GM21717 (cell line): ENCODE results near the gene NGEF.

Experiments used
- ATAC-seq: cut with Tn5 transposase; IDR thresholded peaks from one replicate; pipeline ENCODE4 v1.9.1; 2021; ENCODE audit warnings: mild to moderate bottlenecking, moderate library complexity; ENCODE audit not compliant: unreplicated experiment

Gene NGEF

GRCh38 chr2:233000886-233001750 is 11.9 kb downstream of the NGEF start:
- no peak for ATAC-seq

GRCh38 chr2:232999354-232999753 is 13.7 kb downstream of the NGEF start:
- ATAC-seq, result no peak

DNA sequence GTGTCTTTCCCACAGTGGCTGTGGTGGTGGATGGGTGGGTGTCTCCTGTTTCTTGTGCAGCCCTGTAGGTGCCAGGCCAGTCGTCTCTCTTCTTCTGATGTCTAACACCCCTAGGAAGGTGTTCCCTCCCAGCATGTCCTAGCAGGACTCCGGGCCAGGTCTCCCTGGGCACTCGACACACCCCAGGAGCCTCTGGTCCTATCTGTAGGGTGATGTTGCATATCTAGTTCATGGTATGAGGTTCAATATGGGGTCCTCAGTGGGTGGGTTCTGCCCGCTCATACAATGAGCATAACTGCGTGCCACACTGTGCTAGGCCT is 14.4 kb downstream of the NGEF start:
- no peak for ATAC-seq

- ATAC-seq, result no peak
Observed at GRCh38 chr2:232997749-232998665, 15.0 kb downstream of the NGEF start.

DNA sequence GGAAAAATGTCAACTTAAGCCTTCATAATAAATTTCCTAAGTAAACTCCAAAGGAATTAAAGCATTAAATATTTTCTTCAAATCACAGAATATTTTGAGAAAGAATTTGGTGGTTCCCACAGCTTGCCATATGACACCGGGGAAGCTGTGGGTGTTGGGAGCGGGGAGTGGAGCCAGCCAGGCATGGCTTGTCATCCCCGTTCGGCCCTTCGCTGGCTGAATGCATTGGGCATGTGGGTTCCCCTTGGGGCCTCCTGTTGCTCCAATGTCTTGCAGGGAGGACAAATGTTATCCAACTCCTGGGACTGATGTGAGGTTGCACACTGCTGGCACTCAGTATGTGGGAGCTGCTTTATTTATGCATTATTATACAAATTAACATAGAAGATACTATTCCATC is 18.6 kb downstream of the NGEF start:
- ATAC-seq, result no peak

DNA sequence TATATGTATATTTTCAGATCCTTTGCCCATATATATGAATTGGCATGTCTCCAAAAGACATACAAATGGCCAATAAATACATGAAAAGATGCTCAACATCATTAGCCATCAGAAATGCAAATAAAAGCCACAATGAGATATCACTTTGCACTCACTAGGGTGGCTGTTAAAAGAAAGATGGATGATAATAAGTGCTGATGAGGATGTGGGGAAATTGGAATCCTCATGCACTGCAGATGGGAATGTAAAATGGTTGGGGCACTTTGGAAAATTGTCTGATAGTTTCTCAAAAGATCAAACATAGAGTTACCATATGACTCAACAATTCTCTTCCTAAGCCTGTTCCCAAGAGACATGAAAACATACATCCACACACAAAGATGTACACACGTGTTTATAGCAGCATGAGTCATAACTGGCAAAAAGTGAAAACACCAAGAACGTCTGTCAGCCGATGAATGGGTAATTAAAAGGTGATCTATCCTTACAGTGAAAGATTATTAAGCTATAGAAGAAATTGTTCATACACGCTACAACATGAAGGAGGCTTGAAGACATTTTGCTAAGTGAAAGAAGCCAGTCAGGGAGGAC is 19.7 kb downstream of the NGEF start:
- ATAC-seq, result no peak

GRCh38 chr2:232986155-232986554 is 26.9 kb downstream of the NGEF start:
- no peak for ATAC-seq

GRCh38 chr2:232984451-232985207 is 28.4 kb downstream of the NGEF start:
- no peak for ATAC-seq

GRCh38 chr2:232983669-232984140 is 29.4 kb downstream of the NGEF start:
- no peak for ATAC-seq

- ATAC-seq, result no peak
Observed at GRCh38 chr2:232982926-232983668, 30.0 kb downstream of the NGEF start.

DNA sequence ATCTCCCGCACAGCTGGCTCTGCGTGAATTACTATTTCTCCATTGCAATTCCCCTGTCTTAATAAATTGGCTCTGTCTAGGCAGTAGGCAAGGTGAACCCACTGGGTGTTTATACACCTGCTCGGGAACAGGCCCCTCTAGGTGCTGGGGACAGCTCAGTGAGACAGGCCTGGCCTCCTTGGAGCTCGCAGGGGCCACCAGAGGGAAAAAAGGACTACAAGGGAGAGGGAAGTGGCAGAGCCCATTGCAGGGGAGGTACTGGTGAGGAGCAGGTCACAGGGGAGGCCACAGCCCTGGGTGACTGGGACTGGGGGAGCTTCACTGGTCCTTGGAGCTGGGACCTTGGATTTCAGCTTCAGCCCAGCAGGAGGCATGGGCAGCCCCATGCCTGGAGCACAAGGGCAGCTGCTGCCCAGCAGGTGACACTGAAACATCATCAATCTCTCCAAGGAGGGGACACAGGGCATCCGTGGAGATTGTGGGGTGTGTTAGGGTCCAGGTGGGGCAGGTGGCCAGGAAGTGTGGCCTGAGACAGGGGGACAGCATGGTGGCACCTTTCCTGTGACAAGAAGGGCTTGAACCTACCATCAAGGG is 31.2 kb downstream of the NGEF start:
- no peak for ATAC-seq

GRCh38 chr2:232981356-232981755 is 31.7 kb downstream of the NGEF start:
- ATAC-seq, result no peak

GRCh38 chr2:232980683-232981082 is 32.4 kb downstream of the NGEF start:
- ATAC-seq, result no peak

DNA sequence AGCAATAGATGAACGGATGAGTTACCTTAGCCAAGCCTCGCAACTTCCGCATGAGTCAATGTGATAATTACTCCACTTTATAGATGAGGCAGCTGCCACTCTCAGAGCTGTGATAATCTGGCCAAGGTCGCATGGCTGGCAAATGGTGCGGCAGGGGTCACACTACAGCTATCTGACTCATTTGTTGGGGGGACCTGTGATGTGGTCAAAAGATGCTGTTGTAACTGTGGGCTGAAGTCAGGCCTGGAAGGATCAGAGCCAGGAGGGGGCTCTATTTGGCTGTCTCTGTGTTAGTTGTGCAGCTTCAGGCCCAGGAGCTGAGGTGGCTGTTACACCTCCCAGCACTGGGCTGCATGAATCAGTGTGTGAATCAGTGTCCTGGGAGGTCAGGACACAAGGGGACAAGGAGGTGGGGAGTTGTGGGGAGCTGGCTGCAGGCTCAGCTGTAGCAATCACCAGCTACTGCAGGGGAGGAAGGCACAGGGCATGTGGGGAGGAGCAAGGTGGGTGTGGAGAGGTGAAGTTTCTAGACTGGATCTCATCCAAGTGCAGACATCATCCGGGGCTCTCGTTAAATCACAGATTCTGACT is 33.1 kb downstream of the NGEF start:
- no peak for ATAC-seq

GRCh38 chr2:232977438-232977971 is 35.6 kb downstream of the NGEF start:
- ATAC-seq, result no peak

- no peak for ATAC-seq
Observed at GRCh38 chr2:232976666-232977437, 36.2 kb downstream of the NGEF start.

- ATAC-seq, result no peak
Observed at GRCh38 chr2:232976176-232976575, 36.9 kb downstream of the NGEF start.

GRCh38 chr2:232974396-232974795 is 38.7 kb downstream of the NGEF start:
- no peak for ATAC-seq
